Cardiac fibroblast (primary cell): Measurements from ENCODE around the gene GRPEL1.
"Not testable (repeated sequence)": the region's sequence is repeated elsewhere in the genome, so short reads cannot be mapped to it uniquely, and the experiment has no call there.

Experiments
- DNase-seq, 2 donors: peaks; one replicate each; pipeline versions ENCODE4 v3.0.0 to v3.0.0-alpha.2; 2010; ENCODE audit warnings: low read depth in 2 of 2
- H3K4me3 ChIP-seq, 2 donors: replicated peaks in 1 of 2; 1 replicate in 1 of 2; 2 replicates in 1 of 2; pipeline ENCODE4 v1.5.1; 2011; ENCODE audit warnings: low read depth in 2 of 2, low read length in 2 of 2, mild to moderate bottlenecking in 2 of 2, moderate library complexity in 1 of 2
- TF ChIP-seq, protein P1 (sequence below): IDR thresholded peaks from one replicate; pipeline ENCODE4 v1.5.1; 2011; ENCODE audit warnings: low read depth, mild to moderate bottlenecking, low read length, inconsistent platforms

Gene GRPEL1

DNA sequence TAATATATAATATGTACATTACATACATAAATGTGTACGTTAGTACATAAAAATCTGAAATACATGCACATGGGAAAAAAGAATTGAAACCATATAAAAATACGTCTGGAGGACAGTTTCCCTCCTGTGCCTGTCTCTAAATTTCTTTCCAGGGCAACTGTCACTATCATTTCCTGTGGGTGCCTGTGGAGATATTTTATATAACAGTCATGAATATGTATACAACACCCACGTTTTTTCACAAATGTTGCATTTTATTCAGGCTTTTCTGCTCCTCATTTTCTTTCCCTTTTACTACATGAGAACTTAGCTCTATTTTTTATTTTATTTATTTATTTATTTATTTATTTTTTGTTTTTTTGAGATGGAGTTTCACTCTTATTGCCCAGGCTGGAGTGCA lies 24.2 kb upstream of the GRPEL1 start:
- no peak for DNase-seq
- H3K4me3 ChIP-seq: no peak overlapping the region
- TF ChIP-seq, protein P1, sequence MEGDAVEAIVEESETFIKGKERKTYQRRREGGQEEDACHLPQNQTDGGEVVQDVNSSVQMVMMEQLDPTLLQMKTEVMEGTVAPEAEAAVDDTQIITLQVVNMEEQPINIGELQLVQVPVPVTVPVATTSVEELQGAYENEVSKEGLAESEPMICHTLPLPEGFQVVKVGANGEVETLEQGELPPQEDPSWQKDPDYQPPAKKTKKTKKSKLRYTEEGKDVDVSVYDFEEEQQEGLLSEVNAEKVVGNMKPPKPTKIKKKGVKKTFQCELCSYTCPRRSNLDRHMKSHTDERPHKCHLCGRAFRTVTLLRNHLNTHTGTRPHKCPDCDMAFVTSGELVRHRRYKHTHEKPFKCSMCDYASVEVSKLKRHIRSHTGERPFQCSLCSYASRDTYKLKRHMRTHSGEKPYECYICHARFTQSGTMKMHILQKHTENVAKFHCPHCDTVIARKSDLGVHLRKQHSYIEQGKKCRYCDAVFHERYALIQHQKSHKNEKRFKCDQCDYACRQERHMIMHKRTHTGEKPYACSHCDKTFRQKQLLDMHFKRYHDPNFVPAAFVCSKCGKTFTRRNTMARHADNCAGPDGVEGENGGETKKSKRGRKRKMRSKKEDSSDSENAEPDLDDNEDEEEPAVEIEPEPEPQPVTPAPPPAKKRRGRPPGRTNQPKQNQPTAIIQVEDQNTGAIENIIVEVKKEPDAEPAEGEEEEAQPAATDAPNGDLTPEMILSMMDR: no peak

DNA sequence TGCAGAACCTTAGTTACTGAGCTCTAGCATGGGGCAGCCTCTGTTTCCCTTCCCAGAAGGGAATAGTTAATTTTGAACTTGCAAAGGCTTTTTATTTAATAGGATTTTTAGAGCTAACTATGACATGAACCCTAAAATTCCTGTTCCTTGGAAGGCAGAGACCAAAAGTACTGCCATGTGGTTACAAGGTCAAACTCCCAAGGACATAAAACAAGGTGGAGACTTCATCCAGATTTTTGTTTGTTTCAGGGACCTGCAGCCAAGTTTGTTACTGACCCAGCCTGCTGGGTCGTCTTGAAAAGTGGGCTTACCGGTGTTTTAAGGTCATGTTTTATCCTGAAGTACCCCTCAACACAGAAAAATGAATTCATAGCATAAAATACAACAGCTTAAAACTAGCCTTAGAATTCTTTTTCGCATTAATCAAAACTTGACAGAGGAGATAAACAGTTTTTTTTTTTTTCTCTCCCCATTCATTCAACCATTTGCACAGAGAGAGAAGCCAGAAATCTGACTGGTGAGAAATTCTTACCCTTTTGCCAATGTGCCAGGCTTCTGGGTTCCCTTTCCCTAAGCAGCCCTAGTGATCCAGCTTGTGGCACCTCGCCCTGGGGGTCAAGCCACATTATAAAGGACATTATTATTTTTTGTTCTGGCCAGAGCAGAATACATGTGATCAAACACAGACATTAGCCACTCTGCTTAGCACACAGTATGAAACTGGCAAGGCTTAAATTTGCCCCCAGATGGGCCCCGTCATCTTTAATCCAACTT lies 21.5 kb upstream of the GRPEL1 start:
- TF ChIP-seq, protein P1: no peak
- no peak overlapping the region for H3K4me3 ChIP-seq
- DNase-seq: no peak

DNA sequence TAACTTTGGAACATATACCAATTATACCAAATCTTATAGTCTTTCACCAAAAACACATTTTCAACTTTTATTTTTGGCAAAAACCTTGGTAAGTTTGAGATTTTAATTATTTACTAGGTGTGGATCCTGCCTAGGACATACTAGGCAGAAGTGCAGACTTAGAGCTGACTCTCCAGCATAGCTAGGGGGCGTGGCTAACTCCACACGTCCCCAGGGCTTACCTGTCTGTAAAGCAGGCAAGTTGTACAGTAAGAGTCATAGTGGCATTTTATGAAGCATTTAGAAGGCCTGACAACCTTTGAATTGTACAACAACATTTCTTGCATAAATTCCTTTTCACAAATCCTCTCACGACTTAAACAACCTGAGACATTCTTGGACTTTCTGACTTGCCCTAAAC lies 19.2 kb upstream of the GRPEL1 start:
- TF ChIP-seq, protein P1: no peak
- DNase-seq: no peak

DNA sequence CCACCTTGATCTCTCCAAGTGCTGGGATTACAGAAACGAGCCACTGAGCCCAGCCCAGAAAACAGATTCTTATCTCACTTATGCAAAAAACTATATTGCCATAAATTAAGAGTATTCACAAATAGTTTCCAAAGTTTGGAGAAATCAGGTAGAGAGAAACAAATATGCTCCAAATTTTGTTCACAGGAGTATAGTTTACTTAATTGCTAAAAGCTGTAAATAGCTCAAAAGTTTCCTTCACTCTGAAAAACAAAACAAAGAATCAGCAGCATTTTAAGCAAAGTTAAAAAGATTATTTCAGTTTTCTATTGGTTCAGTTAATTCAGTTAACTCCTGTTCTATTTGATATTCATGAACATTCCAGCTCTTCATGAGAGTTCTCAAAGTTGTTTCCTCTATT lies 18.5 kb upstream of the GRPEL1 start:
- TF ChIP-seq, protein P1: no peak
- DNase-seq: no peak
- H3K4me3 ChIP-seq: no peak overlapping the region

More for the DNA sequence above, 19.2 kb upstream of the GRPEL1 start:
- H3K4me3 ChIP-seq: no peak overlapping the region

DNA sequence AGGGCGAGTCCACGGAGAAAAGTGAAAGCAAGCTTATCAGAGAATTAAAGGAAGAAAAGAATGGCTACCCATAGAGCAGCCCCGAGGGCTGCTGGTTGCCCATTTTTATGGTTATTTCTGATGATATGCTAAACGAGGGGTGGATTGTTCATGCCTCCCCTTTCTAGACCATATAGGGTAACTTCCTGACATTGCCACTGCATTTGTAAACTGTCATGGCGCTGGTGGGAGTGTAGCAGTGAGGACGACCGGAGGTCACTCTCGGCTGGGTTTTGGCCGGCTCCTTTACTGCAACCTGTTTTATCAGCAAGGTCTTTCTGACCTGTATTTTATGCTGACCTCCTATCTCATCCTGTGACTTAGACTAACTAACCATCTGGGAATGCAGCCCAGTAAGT lies 16.7 kb upstream of the GRPEL1 start:
- DNase-seq, H3K4me3 ChIP-seq: not testable (repeated sequence)

DNA sequence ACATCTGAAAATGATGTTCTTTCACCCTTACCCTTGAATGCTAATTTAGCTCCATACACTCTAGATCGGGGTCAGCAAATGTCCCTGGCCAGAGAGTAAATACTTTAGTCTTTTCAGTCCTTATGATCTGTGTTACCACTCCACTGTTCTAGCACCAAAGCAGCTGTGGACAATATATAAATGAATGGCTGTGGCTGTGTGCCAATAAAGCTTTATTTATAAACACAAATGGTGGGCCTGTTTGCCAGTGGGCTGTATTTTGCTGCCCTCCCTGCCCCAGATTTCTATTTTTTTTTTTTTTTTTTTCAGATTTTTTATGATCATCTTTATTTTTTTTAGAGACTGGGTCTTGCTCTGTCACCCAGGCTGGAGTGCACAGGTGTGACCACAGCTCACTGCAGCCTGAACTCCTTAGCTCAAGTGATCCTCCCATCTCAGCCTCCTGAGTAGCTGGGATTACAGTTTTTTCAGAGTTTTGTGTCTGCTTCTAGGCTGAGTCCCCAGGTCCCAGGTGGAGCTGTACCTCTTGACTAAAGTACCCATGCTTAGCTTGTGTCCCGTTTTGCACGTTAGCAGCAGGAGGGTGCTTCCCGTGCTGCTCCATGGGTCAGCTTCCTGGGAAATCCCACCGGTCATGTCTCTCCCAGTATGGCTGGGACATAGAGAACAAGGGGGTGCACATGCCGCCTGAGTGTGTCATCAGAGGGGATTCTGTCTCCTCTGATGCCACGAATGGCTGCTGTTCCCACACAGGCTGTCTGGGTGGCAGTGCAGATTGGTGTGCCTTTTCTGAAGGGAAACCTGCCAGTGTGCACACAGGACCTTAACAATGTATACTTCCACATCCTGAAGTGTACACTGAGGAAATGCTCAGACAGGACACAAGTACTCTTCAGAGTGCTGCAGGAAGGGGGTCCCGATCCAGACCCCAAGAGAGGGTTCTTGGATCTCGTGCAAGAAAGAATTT lies 16.0 kb upstream of the GRPEL1 start:
- TF ChIP-seq, protein P1: no peak
- H3K4me3 ChIP-seq: no peak overlapping the region
- no peak for DNase-seq

DNA sequence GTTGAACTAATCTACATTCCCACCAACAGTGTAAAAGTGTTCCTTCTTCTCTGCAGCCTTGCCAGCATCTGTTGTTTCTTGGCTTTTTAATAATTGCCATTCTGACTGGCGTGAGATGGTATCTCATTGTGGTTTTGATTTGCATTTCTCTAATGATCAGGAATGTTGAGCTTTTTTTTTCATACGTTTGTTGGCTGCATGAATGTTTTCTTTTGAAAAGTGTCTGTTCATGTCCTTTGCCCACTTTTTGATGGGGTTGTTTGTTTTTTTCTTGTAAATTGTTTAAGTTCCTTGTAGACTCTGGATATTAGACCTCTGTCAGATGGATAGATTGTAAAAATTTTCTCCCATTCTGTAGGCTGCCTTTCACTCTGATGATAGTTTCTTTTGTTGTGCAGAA lies 12.0 kb upstream of the GRPEL1 start:
- H3K4me3 ChIP-seq, DNase-seq: not testable (repeated sequence)

DNA sequence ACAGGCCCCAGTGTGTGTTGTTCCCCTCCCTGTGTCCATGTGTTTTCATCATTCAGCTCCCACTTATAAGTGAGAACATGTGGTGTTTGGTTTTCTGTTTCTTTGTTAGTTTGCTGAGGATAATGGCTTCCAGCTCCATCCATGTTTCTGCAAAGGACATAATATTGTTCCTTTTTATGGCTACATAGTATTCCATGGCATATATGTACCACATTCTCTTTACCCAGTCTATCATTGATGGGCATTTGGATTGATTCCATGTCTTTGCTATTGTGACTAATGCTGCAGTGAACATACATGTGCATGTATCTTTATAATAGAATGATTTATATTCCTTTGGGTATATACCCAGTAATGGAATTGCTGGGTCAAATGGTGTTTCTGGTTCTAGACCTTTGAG lies 11.6 kb upstream of the GRPEL1 start:
- not testable (repeated sequence) for DNase-seq

More for the DNA sequence above, 11.6 kb upstream of the GRPEL1 start:
- not testable (repeated sequence) for H3K4me3 ChIP-seq
